Activated naive CD4-positive, alpha-beta T cell treated with anti-CD3 and anti-CD28 coated beads, Interleukin-2, amount 10 ng/mL, durations not matched to agents 7 days and 5 days (primary cell): ENCODE data around the gene DCTN1.

Experiments used
- CTCF ChIA-PET: fragments of 350-600 bp; sonication (Branson Sonifier 250); formaldehyde crosslinking; loops from one replicate; lab custom pipeline; 2021; ENCODE audit warnings: antibody characterized with exemption; lab: Charles Lee
- DNase-seq: peaks from one replicate; pipeline ENCODE4 v3.0.0-alpha.2; 2020
- H3K27ac Mint-ChIP-seq: one replicate; pipeline ENCODE4 v1.8.0; 2021; ENCODE audit warnings: mild to moderate bottlenecking, moderate library complexity, mixed read lengths
- H3K27me3 Mint-ChIP-seq: one replicate; pipeline ENCODE4 v1.8.0; 2021; ENCODE audit warnings: mild to moderate bottlenecking, mixed read lengths
- H3K36me3 Mint-ChIP-seq: one replicate; pipeline ENCODE4 v1.8.0; 2021; ENCODE audit warnings: mixed read lengths
- H3K4me1 Mint-ChIP-seq: one replicate; pipeline ENCODE4 v1.8.0; 2021; ENCODE audit warnings: mixed read lengths
- H3K4me3 Mint-ChIP-seq: one replicate; pipeline ENCODE4 v1.8.0; 2021; ENCODE audit warnings: mild to moderate bottlenecking, moderate library complexity, mixed read lengths
- H3K9me3 Mint-ChIP-seq: one replicate; pipeline ENCODE4 v1.8.0; 2021; ENCODE audit warnings: mixed read lengths

The DCTN1 gene

GRCh38 chr2:74418312-74418711 lies 38.2 kb upstream of the DCTN1 start:
- peaks cover under 1% of the 10 kb centered on the region for H3K36me3 Mint-ChIP-seq
- no peak overlapping the region for H3K4me3 Mint-ChIP-seq
- no peaks in the 10 kb centered on the region for H3K9me3 Mint-ChIP-seq
- CTCF ChIA-PET: no interaction called here
- peaks cover 52% of the 10 kb centered on the region for H3K4me1 Mint-ChIP-seq
- no peak for DNase-seq
- H3K27ac Mint-ChIP-seq: no peak overlapping the region
- peaks cover 57% of the 10 kb centered on the region for H3K27me3 Mint-ChIP-seq

DNA sequence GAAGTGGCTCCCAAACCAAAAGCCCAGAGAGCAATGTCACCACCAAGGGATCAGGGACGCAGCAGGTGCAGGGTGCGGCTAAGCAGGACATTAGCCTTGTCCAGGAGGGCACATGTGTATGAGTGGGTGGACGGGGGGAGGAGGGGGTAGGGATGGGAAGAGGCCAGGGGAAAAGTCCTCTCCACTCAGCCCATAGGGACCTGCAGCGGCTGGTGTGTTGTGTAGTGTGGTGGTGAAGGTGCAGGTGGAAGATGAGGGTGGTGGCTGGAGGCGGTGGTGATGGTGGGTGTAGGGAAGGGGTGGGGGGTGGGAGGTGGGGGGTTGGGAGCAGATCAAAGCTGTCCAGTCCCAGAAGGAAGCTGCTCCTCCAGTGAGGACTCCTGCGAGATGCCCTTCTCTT lies 37.7 kb upstream of the DCTN1 start:
- DNase-seq: no peak
- Mint-ChIP-seq H3K9me3 (no peaks in the 10 kb centered on the region), H3K4me3 (no peak overlapping the region), H3K27me3 (peaks cover 59% of the 10 kb centered on the region), H3K36me3 (no peaks in the 10 kb centered on the region), H3K4me1 (peaks cover 49% of the 10 kb centered on the region), H3K27ac (no peak overlapping the region)
- CTCF ChIA-PET: no interaction called here

GRCh38 chr2:74417197-74417596 lies 37.1 kb upstream of the DCTN1 start:
- CTCF ChIA-PET: no interaction called here
- Mint-ChIP-seq H3K4me3 (no peak overlapping the region), H3K9me3 (no peaks in the 10 kb centered on the region), H3K27ac (no peak overlapping the region), H3K27me3 (peaks cover 59% of the 10 kb centered on the region), H3K4me1 (peaks cover 43% of the 10 kb centered on the region), H3K36me3 (no peaks in the 10 kb centered on the region)
- no peak for DNase-seq

GRCh38 chr2:74416778-74417177 lies 36.7 kb upstream of the DCTN1 start:
- H3K27me3 Mint-ChIP-seq: peaks cover 56% of the 10 kb centered on the region
- no peaks in the 10 kb centered on the region for H3K9me3 Mint-ChIP-seq
- H3K36me3 Mint-ChIP-seq: no peaks in the 10 kb centered on the region
- no peak overlapping the region for H3K27ac Mint-ChIP-seq
- no peak overlapping the region for H3K4me3 Mint-ChIP-seq
- CTCF ChIA-PET: interaction anchor here (1.5 kb wide), 1 partner anchor 170 kb away, joined by 3 read pairs; no protein-coding TSS in a partner anchor
- peaks cover 41% of the 10 kb centered on the region for H3K4me1 Mint-ChIP-seq
- DNase-seq: no peak

- no peak for DNase-seq
- H3K4me3 Mint-ChIP-seq: peak overlapping the region; percentile 52
- CTCF ChIA-PET: interaction anchor here (1.0 to 1.5 kb wide), 2 partner anchors 57 to 171 kb away, joined by 3 read pairs; partner anchors contain the start of gene MRPL53
- H3K4me1 Mint-ChIP-seq: peaks cover 35% of the 10 kb centered on the region
- no peak overlapping the region for H3K27ac Mint-ChIP-seq
- peaks cover 53% of the 10 kb centered on the region for H3K27me3 Mint-ChIP-seq
- H3K9me3 Mint-ChIP-seq: no peaks in the 10 kb centered on the region
- H3K36me3 Mint-ChIP-seq: no peaks in the 10 kb centered on the region
Observed at GRCh38 chr2:74415762-74416395, 35.8 kb upstream of the DCTN1 start.

DNA sequence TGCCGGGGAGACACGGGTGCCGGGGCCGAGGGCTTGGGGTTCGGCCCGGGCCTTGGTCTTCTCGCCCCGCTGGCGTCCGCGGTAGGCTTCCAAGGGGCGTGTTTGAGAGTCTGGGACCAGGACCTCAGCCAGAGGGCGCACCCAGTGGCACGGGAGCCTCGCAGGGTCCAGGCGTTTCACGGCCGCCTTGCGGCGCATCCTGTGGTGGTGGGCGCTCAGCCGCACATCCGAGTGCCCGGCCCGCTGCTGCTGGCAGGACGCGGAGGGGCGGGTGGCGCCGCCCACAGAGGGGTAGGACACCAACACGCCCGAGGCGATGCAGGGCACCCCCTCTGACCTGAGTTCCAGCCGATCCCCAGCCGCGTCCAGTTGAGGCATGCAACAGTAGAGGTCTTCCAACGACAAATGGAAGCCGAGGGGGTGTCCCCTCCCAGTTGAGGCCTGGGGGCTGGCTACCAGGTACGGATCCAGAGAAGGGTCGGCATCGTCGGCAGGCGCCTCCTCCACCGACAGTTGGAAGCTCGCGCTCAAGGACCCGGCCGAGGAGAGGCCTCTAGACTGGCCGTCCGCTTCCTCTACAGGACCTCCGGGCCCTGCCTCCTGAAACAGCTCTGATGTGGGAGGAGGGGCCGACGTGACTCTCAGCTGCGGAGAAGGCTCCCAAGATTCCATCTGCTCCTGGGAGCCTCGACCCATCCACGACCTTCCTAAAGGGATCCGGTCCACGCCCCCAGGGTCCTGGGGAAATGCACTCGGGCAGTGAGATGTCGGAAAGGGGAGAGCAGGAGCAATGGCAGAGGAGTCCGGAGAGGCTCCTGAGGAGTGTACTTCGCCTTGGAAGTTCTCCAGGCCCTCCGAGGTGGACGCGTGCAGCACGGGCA lies 35.0 kb upstream of the DCTN1 start:
- DNase-seq: peak; percentile 40
- H3K4me1 Mint-ChIP-seq: peaks cover 31% of the 10 kb centered on the region
- peaks cover 54% of the 10 kb centered on the region for H3K27me3 Mint-ChIP-seq
- no peak overlapping the region for H3K27ac Mint-ChIP-seq
- CTCF ChIA-PET: interaction anchor here (1.0 to 1.5 kb wide), 2 partner anchors 58 to 172 kb away, joined by 3 read pairs; partner anchors contain the start of gene MRPL53
- H3K9me3 Mint-ChIP-seq: no peaks in the 10 kb centered on the region
- H3K36me3 Mint-ChIP-seq: no peaks in the 10 kb centered on the region
- H3K4me3 Mint-ChIP-seq: peak overlapping the region; percentile 52

- DNase-seq: no peak
- CTCF ChIA-PET: interaction anchor here (0.8 kb wide), 1 partner anchor 89 kb away, joined by 3 read pairs; no protein-coding TSS in a partner anchor
- no peak overlapping the region for H3K27ac Mint-ChIP-seq
Observed at GRCh38 chr2:74414441-74414840, 34.3 kb upstream of the DCTN1 start.

DNA sequence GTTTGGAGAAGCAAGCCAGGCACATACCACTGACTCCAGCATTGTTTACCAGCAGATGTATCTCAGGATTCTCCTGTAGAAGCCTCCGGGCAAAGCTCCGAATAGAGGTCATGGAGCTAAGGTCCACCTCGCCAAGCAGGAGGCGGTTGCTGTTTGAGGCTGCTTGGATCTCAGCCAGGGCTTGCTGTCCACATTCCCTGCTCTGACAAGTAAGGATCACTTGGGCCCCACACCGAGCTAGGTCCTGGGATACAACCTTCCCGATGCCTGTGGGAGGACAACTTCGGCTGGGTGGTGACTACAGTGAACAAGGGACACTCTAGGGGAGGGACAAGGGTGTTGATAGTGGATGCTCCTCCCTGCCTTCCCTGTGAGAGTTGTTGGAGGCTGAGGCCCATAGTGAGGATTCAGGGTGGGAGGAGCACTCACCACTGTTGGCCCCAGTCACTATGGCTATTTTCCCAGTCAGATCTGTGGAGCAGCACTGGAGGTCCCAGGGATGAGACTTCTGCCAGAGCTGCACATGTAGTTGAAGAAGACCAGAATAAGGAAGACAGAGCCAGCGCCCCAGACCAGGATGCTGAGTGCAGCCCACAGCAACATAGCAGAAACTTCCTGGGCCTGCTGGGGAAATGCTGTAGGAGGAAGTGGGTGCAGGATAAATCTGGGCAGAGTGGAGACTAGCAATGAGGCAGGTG lies 33.0 kb upstream of the DCTN1 start:
- no peak overlapping the region for H3K27ac Mint-ChIP-seq
- no peak for DNase-seq
- H3K36me3 Mint-ChIP-seq: no peaks in the 10 kb centered on the region
- no peak overlapping the region for H3K4me3 Mint-ChIP-seq
- H3K27me3 Mint-ChIP-seq: peaks cover 59% of the 10 kb centered on the region
- CTCF ChIA-PET: interaction anchor here (0.6 kb wide), 2 partner anchors 387 to 570 kb away, joined by 3 to 4 read pairs; no protein-coding TSS in a partner anchor
- H3K9me3 Mint-ChIP-seq: no peaks in the 10 kb centered on the region
- peaks cover 28% of the 10 kb centered on the region for H3K4me1 Mint-ChIP-seq

More at GRCh38 chr2:74414441-74414840, 34.3 kb upstream of the DCTN1 start:
- no peaks in the 10 kb centered on the region for H3K36me3 Mint-ChIP-seq
- H3K4me1 Mint-ChIP-seq: peaks cover 28% of the 10 kb centered on the region
- H3K9me3 Mint-ChIP-seq: no peaks in the 10 kb centered on the region
- no peak overlapping the region for H3K4me3 Mint-ChIP-seq
- peaks cover 57% of the 10 kb centered on the region for H3K27me3 Mint-ChIP-seq

- no peaks in the 10 kb centered on the region for H3K36me3 Mint-ChIP-seq
- H3K27me3 Mint-ChIP-seq: peaks cover 32% of the 10 kb centered on the region
- H3K9me3 Mint-ChIP-seq: no peaks in the 10 kb centered on the region
- H3K4me1 Mint-ChIP-seq: no peaks in the 10 kb centered on the region
- H3K4me3 Mint-ChIP-seq: no peak overlapping the region
- H3K27ac Mint-ChIP-seq: no peak overlapping the region
- CTCF ChIA-PET: interaction anchor here (1.6 kb wide), 1 partner anchor 158 kb away, joined by 4 read pairs; no protein-coding TSS in a partner anchor
- no peak for DNase-seq
Observed at GRCh38 chr2:74407682-74408081, 27.6 kb upstream of the DCTN1 start.

- H3K27me3 Mint-ChIP-seq: peaks cover 34% of the 10 kb centered on the region
- H3K4me1 Mint-ChIP-seq: no peaks in the 10 kb centered on the region
- CTCF ChIA-PET: no interaction called here
Observed at GRCh38 chr2:74406035-74406434, 25.9 kb upstream of the DCTN1 start.

GRCh38 chr2:74401891-74402290 lies 21.8 kb upstream of the DCTN1 start:
- Mint-ChIP-seq H3K4me3 (no peak overlapping the region), H3K27ac (no peak overlapping the region), H3K4me1 (no peaks in the 10 kb centered on the region), H3K27me3 (peaks cover 19% of the 10 kb centered on the region), H3K36me3 (no peaks in the 10 kb centered on the region), H3K9me3 (no peaks in the 10 kb centered on the region)
- CTCF ChIA-PET: interaction anchor here (0.7 to 2.7 kb wide), 7 partner anchors 8 to 187 kb away, joined by 3 to 14 read pairs (median 4); no protein-coding TSS in a partner anchor
- DNase-seq: no peak

More at GRCh38 chr2:74406035-74406434, 25.9 kb upstream of the DCTN1 start:
- H3K9me3 Mint-ChIP-seq: no peaks in the 10 kb centered on the region
- DNase-seq: no peak
- H3K36me3 Mint-ChIP-seq: no peaks in the 10 kb centered on the region
- H3K27ac Mint-ChIP-seq: no peak overlapping the region
- H3K4me3 Mint-ChIP-seq: no peak overlapping the region

- H3K27ac Mint-ChIP-seq: no peak overlapping the region
Observed at GRCh38 chr2:74399785-74400184, 19.7 kb upstream of the DCTN1 start.

GRCh38 chr2:74396149-74396548 lies 16.0 kb upstream of the DCTN1 start:
- DNase-seq: no peak
- H3K27me3 Mint-ChIP-seq: peaks cover 21% of the 10 kb centered on the region
- H3K27ac Mint-ChIP-seq: no peak overlapping the region
- no peaks in the 10 kb centered on the region for H3K36me3 Mint-ChIP-seq
- no peaks in the 10 kb centered on the region for H3K9me3 Mint-ChIP-seq
- CTCF ChIA-PET: no interaction called here
- no peak overlapping the region for H3K4me3 Mint-ChIP-seq
- peaks cover 5% of the 10 kb centered on the region for H3K4me1 Mint-ChIP-seq

More at GRCh38 chr2:74399785-74400184, 19.7 kb upstream of the DCTN1 start:
- Mint-ChIP-seq H3K36me3 (no peaks in the 10 kb centered on the region), H3K4me3 (no peak overlapping the region), H3K9me3 (no peaks in the 10 kb centered on the region), H3K4me1 (no peaks in the 10 kb centered on the region), H3K27me3 (peaks cover 25% of the 10 kb centered on the region)
- CTCF ChIA-PET: interaction anchor here (0.7 to 2.7 kb wide), 12 partner anchors 9 to 575 kb away, joined by 3 to 14 read pairs (median 4); no protein-coding TSS in a partner anchor
- DNase-seq: no peak
